ENCODE results near the gene PCNX1. TPM values are rescaled to one million over a fixed set of nuclear protein-coding genes. Genes with fewer than 3 reads are reported as not detected.

The PCNX1 gene
- total and polyA plus RNA-seq, 4 donors, result 5.7 to 41.2 (median 18.2) TPM

DNA sequence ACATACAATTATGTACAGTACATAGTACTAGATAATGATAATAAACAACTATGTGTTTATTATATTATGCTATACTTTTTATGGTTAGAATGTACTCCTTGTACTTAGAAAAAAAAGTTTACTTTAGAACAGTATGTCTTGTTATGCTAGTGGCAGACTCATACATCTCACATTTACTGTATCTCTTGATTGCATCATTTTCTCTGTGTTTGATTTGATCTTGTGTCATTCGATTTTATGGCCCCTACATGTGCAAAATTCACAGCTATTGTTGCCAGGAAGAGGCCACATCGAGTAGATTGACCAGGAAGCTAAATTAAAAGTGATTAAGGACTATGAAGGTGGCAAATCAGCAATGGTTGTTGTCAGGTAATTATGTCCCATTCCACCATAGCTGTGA is 153.0 kb downstream of the PCNX1 start:
- 83% methylated on average over 2 of the region's 2 CpGs for WGBS
- H3K27me3 ChIP-seq (ENCODE audit: control insufficient read depth in 4 of 4, insufficient read depth in 4 of 4, low read length in 3 of 4), result no peaks in the 10 kb centered on the region
- H3K4me3 ChIP-seq (ENCODE audit: low read depth in 1 of 3, low read length in 3 of 3), result no peak overlapping the region
- H3K27ac ChIP-seq (ENCODE audit: low read depth in 1 of 2, low read length in 2 of 2), result no peak overlapping the region
- no peak overlapping the region for H3K9ac ChIP-seq (ENCODE audit: low read depth in 1 of 2, low read length in 2 of 2)
- TF ChIP-seq, protein P1, sequence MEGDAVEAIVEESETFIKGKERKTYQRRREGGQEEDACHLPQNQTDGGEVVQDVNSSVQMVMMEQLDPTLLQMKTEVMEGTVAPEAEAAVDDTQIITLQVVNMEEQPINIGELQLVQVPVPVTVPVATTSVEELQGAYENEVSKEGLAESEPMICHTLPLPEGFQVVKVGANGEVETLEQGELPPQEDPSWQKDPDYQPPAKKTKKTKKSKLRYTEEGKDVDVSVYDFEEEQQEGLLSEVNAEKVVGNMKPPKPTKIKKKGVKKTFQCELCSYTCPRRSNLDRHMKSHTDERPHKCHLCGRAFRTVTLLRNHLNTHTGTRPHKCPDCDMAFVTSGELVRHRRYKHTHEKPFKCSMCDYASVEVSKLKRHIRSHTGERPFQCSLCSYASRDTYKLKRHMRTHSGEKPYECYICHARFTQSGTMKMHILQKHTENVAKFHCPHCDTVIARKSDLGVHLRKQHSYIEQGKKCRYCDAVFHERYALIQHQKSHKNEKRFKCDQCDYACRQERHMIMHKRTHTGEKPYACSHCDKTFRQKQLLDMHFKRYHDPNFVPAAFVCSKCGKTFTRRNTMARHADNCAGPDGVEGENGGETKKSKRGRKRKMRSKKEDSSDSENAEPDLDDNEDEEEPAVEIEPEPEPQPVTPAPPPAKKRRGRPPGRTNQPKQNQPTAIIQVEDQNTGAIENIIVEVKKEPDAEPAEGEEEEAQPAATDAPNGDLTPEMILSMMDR (IDR thresholded peaks at IDR 0.05; ENCODE audit: low read depth, low read length, missing input control), result no peak
- no peak for TF ChIP-seq NR2F2 (IDR thresholded peaks at IDR 0.05)
- TF ChIP-seq RXRA (IDR thresholded peaks at IDR 0.05), result no peak
- TF ChIP-seq HNF4G (IDR thresholded peaks at IDR 0.05), result no peak
- TF ChIP-seq GABPA (IDR thresholded peaks at IDR 0.05 in 1 of 2, conservative IDR thresholded peaks at IDR 0.05 in 1 of 2), result no peak
- TF ChIP-seq SP1 (IDR thresholded peaks at IDR 0.05), result no peak
- TF ChIP-seq, protein P2, sequence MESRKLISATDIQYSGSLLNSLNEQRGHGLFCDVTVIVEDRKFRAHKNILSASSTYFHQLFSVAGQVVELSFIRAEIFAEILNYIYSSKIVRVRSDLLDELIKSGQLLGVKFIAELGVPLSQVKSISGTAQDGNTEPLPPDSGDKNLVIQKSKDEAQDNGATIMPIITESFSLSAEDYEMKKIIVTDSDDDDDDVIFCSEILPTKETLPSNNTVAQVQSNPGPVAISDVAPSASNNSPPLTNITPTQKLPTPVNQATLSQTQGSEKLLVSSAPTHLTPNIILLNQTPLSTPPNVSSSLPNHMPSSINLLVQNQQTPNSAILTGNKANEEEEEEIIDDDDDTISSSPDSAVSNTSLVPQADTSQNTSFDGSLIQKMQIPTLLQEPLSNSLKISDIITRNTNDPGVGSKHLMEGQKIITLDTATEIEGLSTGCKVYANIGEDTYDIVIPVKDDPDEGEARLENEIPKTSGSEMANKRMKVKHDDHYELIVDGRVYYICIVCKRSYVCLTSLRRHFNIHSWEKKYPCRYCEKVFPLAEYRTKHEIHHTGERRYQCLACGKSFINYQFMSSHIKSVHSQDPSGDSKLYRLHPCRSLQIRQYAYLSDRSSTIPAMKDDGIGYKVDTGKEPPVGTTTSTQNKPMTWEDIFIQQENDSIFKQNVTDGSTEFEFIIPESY (IDR thresholded peaks at IDR 0.05), result no peak
- TF ChIP-seq, protein P3, sequence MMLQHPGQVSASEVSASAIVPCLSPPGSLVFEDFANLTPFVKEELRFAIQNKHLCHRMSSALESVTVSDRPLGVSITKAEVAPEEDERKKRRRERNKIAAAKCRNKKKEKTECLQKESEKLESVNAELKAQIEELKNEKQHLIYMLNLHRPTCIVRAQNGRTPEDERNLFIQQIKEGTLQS (IDR thresholded peaks at IDR 0.05), result no peak
- no peak for TF ChIP-seq TAF1 (conservative IDR thresholded peaks at IDR 0.05)
- TF ChIP-seq, protein P4, sequence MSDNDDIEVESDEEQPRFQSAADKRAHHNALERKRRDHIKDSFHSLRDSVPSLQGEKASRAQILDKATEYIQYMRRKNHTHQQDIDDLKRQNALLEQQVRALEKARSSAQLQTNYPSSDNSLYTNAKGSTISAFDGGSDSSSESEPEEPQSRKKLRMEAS (IDR thresholded peaks at IDR 0.05), result no peak
- no peak for TF ChIP-seq HNF4A (conservative IDR thresholded peaks at IDR 0.05)
- TF ChIP-seq EGR1 (IDR thresholded peaks at IDR 0.05; ENCODE audit: low read depth in 2 of 2), result no peak
- TF ChIP-seq JUND (IDR thresholded peaks at IDR 0.05), result no peak
- TF ChIP-seq FOXA2 (IDR thresholded peaks at IDR 0.05), result no peak
- TF ChIP-seq, protein P5, sequence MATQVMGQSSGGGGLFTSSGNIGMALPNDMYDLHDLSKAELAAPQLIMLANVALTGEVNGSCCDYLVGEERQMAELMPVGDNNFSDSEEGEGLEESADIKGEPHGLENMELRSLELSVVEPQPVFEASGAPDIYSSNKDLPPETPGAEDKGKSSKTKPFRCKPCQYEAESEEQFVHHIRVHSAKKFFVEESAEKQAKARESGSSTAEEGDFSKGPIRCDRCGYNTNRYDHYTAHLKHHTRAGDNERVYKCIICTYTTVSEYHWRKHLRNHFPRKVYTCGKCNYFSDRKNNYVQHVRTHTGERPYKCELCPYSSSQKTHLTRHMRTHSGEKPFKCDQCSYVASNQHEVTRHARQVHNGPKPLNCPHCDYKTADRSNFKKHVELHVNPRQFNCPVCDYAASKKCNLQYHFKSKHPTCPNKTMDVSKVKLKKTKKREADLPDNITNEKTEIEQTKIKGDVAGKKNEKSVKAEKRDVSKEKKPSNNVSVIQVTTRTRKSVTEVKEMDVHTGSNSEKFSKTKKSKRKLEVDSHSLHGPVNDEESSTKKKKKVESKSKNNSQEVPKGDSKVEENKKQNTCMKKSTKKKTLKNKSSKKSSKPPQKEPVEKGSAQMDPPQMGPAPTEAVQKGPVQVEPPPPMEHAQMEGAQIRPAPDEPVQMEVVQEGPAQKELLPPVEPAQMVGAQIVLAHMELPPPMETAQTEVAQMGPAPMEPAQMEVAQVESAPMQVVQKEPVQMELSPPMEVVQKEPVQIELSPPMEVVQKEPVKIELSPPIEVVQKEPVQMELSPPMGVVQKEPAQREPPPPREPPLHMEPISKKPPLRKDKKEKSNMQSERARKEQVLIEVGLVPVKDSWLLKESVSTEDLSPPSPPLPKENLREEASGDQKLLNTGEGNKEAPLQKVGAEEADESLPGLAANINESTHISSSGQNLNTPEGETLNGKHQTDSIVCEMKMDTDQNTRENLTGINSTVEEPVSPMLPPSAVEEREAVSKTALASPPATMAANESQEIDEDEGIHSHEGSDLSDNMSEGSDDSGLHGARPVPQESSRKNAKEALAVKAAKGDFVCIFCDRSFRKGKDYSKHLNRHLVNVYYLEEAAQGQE (IDR thresholded peaks at IDR 0.05), result no peak
- TF ChIP-seq RAD21 (IDR thresholded peaks at IDR 0.05), result no peak
- TF ChIP-seq FOXA1 (IDR thresholded peaks at IDR 0.05), result no peak
- TF ChIP-seq YY1 (IDR thresholded peaks at IDR 0.05), result no peak
- no peak for DNase-seq (ENCODE audit: low spot score)
- H3K4me1 ChIP-seq (ENCODE audit: control insufficient read depth in 4 of 4, insufficient read depth in 4 of 4, low read length in 3 of 4), result peaks cover 0 to 7% (median 0%) of the 10 kb centered on the region in 4 donors
- H3K9me3 ChIP-seq (ENCODE audit: control insufficient read depth in 4 of 4, low read length in 3 of 4), result no peaks in the 10 kb centered on the region
- H3K36me3 ChIP-seq (ENCODE audit: control insufficient read depth in 4 of 4, insufficient read depth in 3 of 4, low read depth in 1 of 4, low read length in 3 of 4), result peaks cover 9 to 38% (median 30%) of the 10 kb centered on the region in 4 donors

All from liver (tissue), 9 donors.